Measurements from ENCODE around the gene RPL15.

DNA sequence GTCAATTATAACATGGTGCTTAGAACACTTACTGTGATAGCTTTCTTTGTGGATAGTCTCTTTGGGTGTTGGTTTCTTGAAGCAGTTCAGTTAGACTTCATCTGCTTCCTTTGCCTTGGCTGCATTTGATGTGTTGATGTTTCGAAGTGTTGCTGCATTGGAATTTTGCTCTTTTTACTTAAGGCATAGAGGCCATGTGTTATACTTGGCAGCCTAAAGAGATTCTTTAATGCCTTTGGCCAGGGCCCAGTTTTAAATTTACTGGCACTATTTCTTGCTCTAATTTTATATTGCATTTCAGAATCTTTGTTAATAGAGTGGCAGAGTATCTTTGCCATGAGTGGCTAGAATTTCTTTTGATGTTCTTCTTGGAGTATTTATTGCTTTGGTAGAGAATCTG, 49.4 kb downstream of the RPL15 start:
- TF ChIP-seq, protein P1, sequence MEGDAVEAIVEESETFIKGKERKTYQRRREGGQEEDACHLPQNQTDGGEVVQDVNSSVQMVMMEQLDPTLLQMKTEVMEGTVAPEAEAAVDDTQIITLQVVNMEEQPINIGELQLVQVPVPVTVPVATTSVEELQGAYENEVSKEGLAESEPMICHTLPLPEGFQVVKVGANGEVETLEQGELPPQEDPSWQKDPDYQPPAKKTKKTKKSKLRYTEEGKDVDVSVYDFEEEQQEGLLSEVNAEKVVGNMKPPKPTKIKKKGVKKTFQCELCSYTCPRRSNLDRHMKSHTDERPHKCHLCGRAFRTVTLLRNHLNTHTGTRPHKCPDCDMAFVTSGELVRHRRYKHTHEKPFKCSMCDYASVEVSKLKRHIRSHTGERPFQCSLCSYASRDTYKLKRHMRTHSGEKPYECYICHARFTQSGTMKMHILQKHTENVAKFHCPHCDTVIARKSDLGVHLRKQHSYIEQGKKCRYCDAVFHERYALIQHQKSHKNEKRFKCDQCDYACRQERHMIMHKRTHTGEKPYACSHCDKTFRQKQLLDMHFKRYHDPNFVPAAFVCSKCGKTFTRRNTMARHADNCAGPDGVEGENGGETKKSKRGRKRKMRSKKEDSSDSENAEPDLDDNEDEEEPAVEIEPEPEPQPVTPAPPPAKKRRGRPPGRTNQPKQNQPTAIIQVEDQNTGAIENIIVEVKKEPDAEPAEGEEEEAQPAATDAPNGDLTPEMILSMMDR (IDR thresholded peaks at IDR 0.05; ENCODE audit: low read depth, low read length, missing input control), result no peak
- no peak for TF ChIP-seq RXRA (IDR thresholded peaks at IDR 0.05)
- no peak for TF ChIP-seq JUND (IDR thresholded peaks at IDR 0.05)
- no peak for TF ChIP-seq HNF4G (IDR thresholded peaks at IDR 0.05)
- TF ChIP-seq, protein P2, sequence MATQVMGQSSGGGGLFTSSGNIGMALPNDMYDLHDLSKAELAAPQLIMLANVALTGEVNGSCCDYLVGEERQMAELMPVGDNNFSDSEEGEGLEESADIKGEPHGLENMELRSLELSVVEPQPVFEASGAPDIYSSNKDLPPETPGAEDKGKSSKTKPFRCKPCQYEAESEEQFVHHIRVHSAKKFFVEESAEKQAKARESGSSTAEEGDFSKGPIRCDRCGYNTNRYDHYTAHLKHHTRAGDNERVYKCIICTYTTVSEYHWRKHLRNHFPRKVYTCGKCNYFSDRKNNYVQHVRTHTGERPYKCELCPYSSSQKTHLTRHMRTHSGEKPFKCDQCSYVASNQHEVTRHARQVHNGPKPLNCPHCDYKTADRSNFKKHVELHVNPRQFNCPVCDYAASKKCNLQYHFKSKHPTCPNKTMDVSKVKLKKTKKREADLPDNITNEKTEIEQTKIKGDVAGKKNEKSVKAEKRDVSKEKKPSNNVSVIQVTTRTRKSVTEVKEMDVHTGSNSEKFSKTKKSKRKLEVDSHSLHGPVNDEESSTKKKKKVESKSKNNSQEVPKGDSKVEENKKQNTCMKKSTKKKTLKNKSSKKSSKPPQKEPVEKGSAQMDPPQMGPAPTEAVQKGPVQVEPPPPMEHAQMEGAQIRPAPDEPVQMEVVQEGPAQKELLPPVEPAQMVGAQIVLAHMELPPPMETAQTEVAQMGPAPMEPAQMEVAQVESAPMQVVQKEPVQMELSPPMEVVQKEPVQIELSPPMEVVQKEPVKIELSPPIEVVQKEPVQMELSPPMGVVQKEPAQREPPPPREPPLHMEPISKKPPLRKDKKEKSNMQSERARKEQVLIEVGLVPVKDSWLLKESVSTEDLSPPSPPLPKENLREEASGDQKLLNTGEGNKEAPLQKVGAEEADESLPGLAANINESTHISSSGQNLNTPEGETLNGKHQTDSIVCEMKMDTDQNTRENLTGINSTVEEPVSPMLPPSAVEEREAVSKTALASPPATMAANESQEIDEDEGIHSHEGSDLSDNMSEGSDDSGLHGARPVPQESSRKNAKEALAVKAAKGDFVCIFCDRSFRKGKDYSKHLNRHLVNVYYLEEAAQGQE (IDR thresholded peaks at IDR 0.05), result no peak
- TF ChIP-seq, protein P3, sequence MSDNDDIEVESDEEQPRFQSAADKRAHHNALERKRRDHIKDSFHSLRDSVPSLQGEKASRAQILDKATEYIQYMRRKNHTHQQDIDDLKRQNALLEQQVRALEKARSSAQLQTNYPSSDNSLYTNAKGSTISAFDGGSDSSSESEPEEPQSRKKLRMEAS (IDR thresholded peaks at IDR 0.05), result no peak
- TF ChIP-seq SP1 (IDR thresholded peaks at IDR 0.05), result no peak
- no peak for TF ChIP-seq GABPA (IDR thresholded peaks at IDR 0.05 in 1 of 2, conservative IDR thresholded peaks at IDR 0.05 in 1 of 2)

Measured in liver (tissue), 3 donors.